K562 (cell line): ENCODE data around the gene BET1L. TPM values are rescaled to one million over a fixed set of nuclear protein-coding genes. Genes with fewer than 3 reads are reported as not detected.

Source experiments
- ARID2 ChIP-seq: fragments of 450-650 bp; IDR thresholded peaks from 2 replicates; pipeline ENCODE4 v1.6.1; 2017; ENCODE audit warnings: antibody characterized with exemption, mild to moderate bottlenecking
- ELF1 ChIP-seq: fragments of 200-800 bp; sonication (Bioruptor generic); IDR thresholded peaks from 2 replicates; pipeline ENCODE4 v1.6.1; 2016; ENCODE audit warnings: missing genetic modification characterization, missing compliant biosample characterization
- MECOM ChIP-seq: fragments of 250-450 bp; sonication (Bioruptor Pico); IDR thresholded peaks from 2 replicates; pipeline ENCODE4 v1.8.0; 2022; ENCODE audit warnings: inconsistent platforms
- MIER1 ChIP-seq: fragments of 450-650 bp; IDR thresholded peaks from 2 replicates; pipeline ENCODE4 v1.6.1; 2016; ENCODE audit warnings: antibody characterized with exemption, mild to moderate bottlenecking, low read depth
- MLLT1 ChIP-seq, 2 experiments: fragments of 450-650 bp; IDR thresholded peaks; 2 replicates each; pipeline ENCODE4 v1.6.1; 2016
- NRF1 ChIP-seq, 2 experiments: fragments of 450-650 bp; IDR thresholded peaks in 1 of 2; conservative IDR thresholded peaks in 1 of 2; 2 replicates each; pipeline ENCODE4 v1.6.1; 2014; ENCODE audit warnings: mild to moderate bottlenecking in 2 of 2
- POLR3A ChIP-seq: IDR thresholded peaks from 2 replicates; pipeline ENCODE4 v1.6.1; 2011; ENCODE audit warnings: borderline replicate concordance, mild to moderate bottlenecking, moderate library complexity; ENCODE audit not compliant: insufficient read length, insufficient read depth; ENCODE audit errors: extremely low read depth
- PTRF ChIP-seq: fragments of 450-650 bp; IDR thresholded peaks from 2 replicates; pipeline ENCODE4 v1.6.1; 2016; ENCODE audit warnings: mild to moderate bottlenecking, missing genetic modification characterization, missing compliant biosample characterization
- RB1 ChIP-seq: fragments of 450-650 bp; IDR thresholded peaks from 2 replicates; pipeline ENCODE4 v1.6.1; 2017; ENCODE audit warnings: low read depth, mild to moderate bottlenecking
- RFX5 ChIP-seq: IDR thresholded peaks from 2 replicates; pipeline ENCODE4 v1.6.1; 2011; ENCODE audit warnings: low read depth, mild to moderate bottlenecking, improper control_type of control experiment, low read length
- SIX5 ChIP-seq, 2 experiments: IDR thresholded peaks; 2 replicates each; pipeline ENCODE4 v1.6.1; 2011; ENCODE audit warnings: low read length in 2 of 2, borderline replicate concordance in 1 of 2, low read depth in 1 of 2, mild to moderate bottlenecking in 1 of 2, moderate library complexity in 1 of 2; ENCODE audit not compliant: insufficient read depth in 1 of 2
- TAF7 ChIP-seq: fragments of 450-650 bp; IDR thresholded peaks from 2 replicates; pipeline ENCODE4 v1.6.1; 2016; ENCODE audit warnings: missing genetic modification characterization, missing compliant biosample characterization
- TBP ChIP-seq: optimal IDR thresholded peaks from 2 replicates; pipeline ENCODE3; 2011; ENCODE audit warnings: low read depth, low read length, improper control_type of control experiment
- ZNF224 ChIP-seq: sonication (generic); formaldehyde crosslinking; IDR thresholded peaks from 2 replicates; pipeline ENCODE4 v1.8.0; 2022; ENCODE audit warnings: mild to moderate bottlenecking, missing genetic modification reagents
- ZNF592 ChIP-seq: fragments of 450-650 bp; IDR thresholded peaks from 2 replicates; pipeline ENCODE4 v1.6.1; 2017; ENCODE audit warnings: antibody characterized with exemption, mild to moderate bottlenecking
- polyA plus RNA-seq, 8 experiments: library from polyadenylated mRNA; depleted of rRNA in 4 of 8; stranded (reverse) in 5 of 8; unstranded in 3 of 8; fragments of >200 nt; fragmentation: Nextera tagmentation in 2 of 8; fragmentation: Illumina TruSeq in 1 of 8; extraction: Ambion mirVana in 2 of 8; extraction: Trizol in 1 of 8; gene quantifications; 2 replicates each; pipeline versions ENCODE4 v1.2.1 to v1.2.3, GENCODE V29; 2011 to 2014; ENCODE audit warnings: inconsistent platforms in 1 of 8, missing spikeins in 1 of 8
- total RNA-seq, 7 experiments: library from RNA; depleted of rRNA in 6 of 7; stranded (reverse); fragments of >200 nt in 6 of 7; fragmentation: Illumina TruSeq in 2 of 7; extraction: Trizol in 2 of 7; gene quantifications; 2 replicates each; pipeline versions ENCODE4 v1.2.1 to v1.2.3, GENCODE V29; 2011 to 2021; ENCODE audit warnings: low replicate concordance in 1 of 7
- TF ChIP-seq, protein P1 (sequence below): sonication (generic); formaldehyde crosslinking; IDR thresholded peaks from 2 replicates; pipeline ENCODE4 v1.8.0; 2022; ENCODE audit warnings: mild to moderate bottlenecking, missing genetic modification reagents
- TF ChIP-seq, protein P2 (sequence below): fragments of 450-650 bp; IDR thresholded peaks from one replicate; pipeline ENCODE4 v1.6.1; 2018; ENCODE audit warnings: mild to moderate bottlenecking, moderate library complexity; ENCODE audit not compliant: partially characterized antibody

Gene BET1L
- total and polyA plus RNA-seq, 9 of the 15 experiments (the other 6 are each of a cell fraction or from before 2014, with no cell fraction given), result 9.9 to 69.1 (median 19.9) TPM

DNA sequence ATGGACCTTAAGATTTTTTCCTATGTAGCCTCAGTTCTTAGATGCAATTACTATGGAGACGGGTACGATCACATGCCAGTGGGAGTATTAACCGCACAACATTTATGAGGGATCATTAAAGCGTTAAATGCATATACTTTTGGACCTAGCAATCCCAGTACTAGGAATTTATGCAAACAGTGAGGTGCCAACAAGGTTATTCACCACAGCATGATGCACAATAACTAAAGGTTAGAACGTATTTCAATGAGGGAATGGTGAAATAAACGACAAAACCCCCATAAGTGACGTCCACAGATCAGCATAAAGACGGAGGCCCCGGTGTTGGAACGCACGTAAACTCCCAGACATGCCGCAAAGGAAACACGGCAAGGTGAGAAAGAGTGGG lies 28.4 kb upstream of the BET1L start (continued):
- TF ChIP-seq, protein P1, sequence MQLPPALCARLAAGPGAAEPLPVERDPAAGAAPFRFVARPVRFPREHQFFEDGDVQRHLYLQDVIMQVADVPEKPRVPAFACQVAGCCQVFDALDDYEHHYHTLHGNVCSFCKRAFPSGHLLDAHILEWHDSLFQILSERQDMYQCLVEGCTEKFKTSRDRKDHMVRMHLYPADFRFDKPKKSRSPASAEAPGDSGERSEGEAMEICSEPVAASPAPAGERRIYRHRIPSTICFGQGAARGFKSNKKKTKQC (CRISPR knock-in tag), result no peak
- TF ChIP-seq POLR3A (no peak), SIX5 (IDR thresholded peaks at IDR 0.05; ENCODE audit: borderline replicate concordance in 1 of 2, insufficient read depth in 1 of 2, low read depth in 1 of 2, low read length in 2 of 2) (no peak), ELF1 (tag) (no peak), ZNF224 (no peak), NRF1 (conservative IDR thresholded peaks at IDR 0.05 in 1 of 2, IDR thresholded peaks at IDR 0.05 in 1 of 2) (no peak), PTRF (tag) (no peak), TBP (no peak), MLLT1 (IDR thresholded peaks at IDR 0.05) (peak in 1 of 2 experiments; percentile 51; a peak in 1 of 4 replicates), ZNF592 (0 out of 2 replicates have a peak, but pooled peaks have one; percentile 1), MECOM (no peak), ARID2 (no peak), MIER1 (no peak), RB1 (no peak), RFX5 (no peak), TAF7 (tag) (no peak)
- TF ChIP-seq, protein P2, sequence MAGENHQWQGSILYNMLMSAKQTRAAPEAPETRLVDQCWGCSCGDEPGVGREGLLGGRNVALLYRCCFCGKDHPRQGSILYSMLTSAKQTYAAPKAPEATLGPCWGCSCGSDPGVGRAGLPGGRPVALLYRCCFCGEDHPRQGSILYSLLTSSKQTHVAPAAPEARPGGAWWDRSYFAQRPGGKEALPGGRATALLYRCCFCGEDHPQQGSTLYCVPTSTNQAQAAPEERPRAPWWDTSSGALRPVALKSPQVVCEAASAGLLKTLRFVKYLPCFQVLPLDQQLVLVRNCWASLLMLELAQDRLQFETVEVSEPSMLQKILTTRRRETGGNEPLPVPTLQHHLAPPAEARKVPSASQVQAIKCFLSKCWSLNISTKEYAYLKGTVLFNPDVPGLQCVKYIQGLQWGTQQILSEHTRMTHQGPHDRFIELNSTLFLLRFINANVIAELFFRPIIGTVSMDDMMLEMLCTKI, result no peak
